IPS-NIHi11 (cell line): ENCODE measurements around the gene RAPGEF4.

Source experiments
- DNase-seq: peaks from one replicate; pipeline ENCODE4 v3.0.0; 2012; ENCODE audit warnings: mixed read lengths, low spot score

The RAPGEF4 gene

DNA sequence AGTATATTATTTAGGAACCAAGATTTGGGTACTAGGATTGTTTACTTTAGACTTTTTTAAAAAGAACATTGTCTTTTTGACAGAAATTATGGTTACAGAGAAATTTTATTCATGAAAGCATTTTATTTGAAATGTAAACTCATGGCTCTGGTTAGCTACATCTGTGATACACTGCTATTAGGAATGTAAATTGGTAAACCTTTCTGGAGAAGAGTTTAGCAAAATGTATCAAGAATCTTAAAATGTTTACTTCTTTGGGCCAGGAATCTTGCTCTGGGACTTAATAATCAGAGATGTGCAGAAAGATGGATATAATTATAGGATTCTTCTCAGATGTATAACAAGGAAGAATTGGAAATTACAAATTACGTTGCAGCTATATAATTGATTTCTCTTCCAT, 359.7 kb downstream of the RAPGEF4 start:
- DNase-seq = no peak

DNA sequence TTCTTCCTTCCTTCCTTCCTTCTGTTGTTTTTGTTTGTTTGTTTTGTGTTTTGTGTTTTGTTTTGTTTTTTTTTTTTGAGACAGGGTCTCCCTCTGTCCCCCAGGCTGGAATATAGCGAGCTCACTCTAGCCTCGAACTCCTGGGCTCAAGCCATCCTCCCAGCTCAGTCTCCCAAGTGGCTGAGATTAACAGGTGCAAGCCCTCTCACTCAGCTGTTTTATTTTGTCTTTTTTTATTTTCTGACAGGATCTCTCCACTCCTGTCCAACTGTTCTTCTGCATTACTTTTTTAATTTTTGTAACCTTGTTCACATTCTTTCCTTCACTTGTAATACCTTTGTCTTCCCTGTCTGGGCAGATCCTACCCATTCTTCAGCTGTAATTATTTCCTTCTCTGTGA, 363.6 kb downstream of the RAPGEF4 start:
- DNase-seq = no peak

DNA sequence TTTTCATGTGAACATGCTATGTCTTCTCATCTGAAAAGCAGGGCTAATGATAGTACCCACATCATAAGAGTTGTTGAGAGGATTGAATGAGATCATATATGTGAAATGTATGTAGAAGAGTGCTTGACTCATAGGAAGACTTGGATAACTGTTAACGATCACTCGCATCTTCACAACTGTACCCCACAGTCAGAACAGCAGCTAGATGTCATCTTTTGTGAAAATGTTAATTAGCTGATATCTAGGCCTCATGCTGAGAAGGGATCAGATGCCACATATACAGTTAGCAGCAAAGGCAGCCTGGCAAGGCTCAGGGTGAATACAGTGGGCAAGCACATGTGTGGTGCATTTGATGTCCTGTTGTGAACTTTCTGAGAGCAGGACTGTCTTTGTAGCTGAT, 364.2 kb downstream of the RAPGEF4 start:
- no peak for DNase-seq

DNA sequence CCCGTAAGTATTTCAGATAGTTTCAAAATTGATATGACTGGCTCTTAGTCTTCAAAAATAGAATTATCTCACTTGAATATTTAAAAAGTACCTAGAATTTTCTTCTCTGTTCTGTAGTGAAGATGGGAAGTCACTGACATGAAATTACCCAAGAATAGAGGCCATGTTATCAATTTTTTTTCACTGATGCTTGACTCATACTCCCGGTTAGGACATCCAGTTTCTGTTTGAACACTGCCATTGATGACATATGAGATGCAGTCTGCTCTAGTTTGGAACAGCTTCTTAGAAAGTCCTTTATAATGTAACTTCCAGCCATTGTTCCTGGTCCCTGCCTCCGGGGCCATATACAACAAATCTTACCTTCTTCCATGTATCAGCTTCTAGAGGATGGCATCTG, 366.0 kb downstream of the RAPGEF4 start:
- no peak for DNase-seq
